SK-N-SH (cell line): ENCODE measurements around the gene CAV3. TPM values are rescaled to one million over a fixed set of nuclear protein-coding genes. Genes with fewer than 3 reads are reported as not detected.

Experiments
- CTCF ChIA-PET: fragments of 300-600, 350-600 bp; formaldehyde crosslinking; extraction: SDS; loops from one replicate; lab custom pipeline; 2021; lab: Yijun Ruan, JAX
- POLR2A ChIA-PET: fragments of 350-600 bp; sonication (Branson Sonifier 250); formaldehyde crosslinking; extraction: SDS; loops from one replicate; lab custom pipeline; 2020; ENCODE audit warnings: antibody characterized with exemption, inconsistent platforms; lab: Yijun Ruan, JAX
- DNase-seq: peaks from one replicate; pipeline ENCODE4 v3.0.0; 2012
- H2AFZ ChIP-seq: fragments of 200-600 bp; sonication (generic); 2 replicates; pipeline ENCODE4 v1.8.1; 2016; ENCODE audit warnings: antibody characterized with exemption, mild to moderate bottlenecking, low read depth
- H3F3A ChIP-seq: fragments of 200-600 bp; sonication (generic); replicated peaks from 2 replicates; pipeline ENCODE3; 2016; ENCODE audit warnings: antibody characterized with exemption, mild to moderate bottlenecking; ENCODE audit not compliant: insufficient read depth
- H3K27ac ChIP-seq, 2 experiments: fragments of 200-500 bp in 1 of 2; fragments of 200-600 bp in 1 of 2; sonication (Bioruptor generic) in 1 of 2; sonication (generic), shearing (Covaris generic) in 1 of 2; 2 replicates each; pipeline versions ENCODE4 v1.5.1 to v1.6.1; 2014 to 2016; ENCODE audit warnings: low read depth in 2 of 2, inconsistent platforms in 1 of 2, low read length in 1 of 2, mild to moderate bottlenecking in 1 of 2, mixed read lengths in 1 of 2
- H3K27me3 ChIP-seq: fragments of 200-600 bp; sonication (generic), shearing (Covaris generic); 2 replicates; pipeline ENCODE4 v1.6.1; 2016; ENCODE audit warnings: mixed run types; ENCODE audit not compliant: insufficient read depth
- H3K36me3 ChIP-seq, 2 experiments: fragments of 200-500 bp in 1 of 2; fragments of 200-600 bp in 1 of 2; sonication (Bioruptor generic) in 1 of 2; sonication (generic) in 1 of 2; replicated peaks in 1 of 2; 2 replicates each; pipeline versions ENCODE3 to v1.5.1; 2014 to 2016; ENCODE audit warnings: low read length in 1 of 2, mild to moderate bottlenecking in 1 of 2; ENCODE audit not compliant: insufficient read depth in 2 of 2, control insufficient read depth in 1 of 2
- H3K4me1 ChIP-seq, 2 experiments: fragments of 200-500 bp in 1 of 2; fragments of 200-600 bp in 1 of 2; sonication (Bioruptor generic) in 1 of 2; sonication (generic), shearing (Covaris generic) in 1 of 2; 2 replicates each; pipeline versions ENCODE4 v1.5.1 to v1.6.1; 2014 to 2016; ENCODE audit warnings: low read depth in 1 of 2, low read length in 1 of 2, mixed run types in 1 of 2; ENCODE audit not compliant: insufficient read depth in 2 of 2, control insufficient read depth in 1 of 2
- H3K4me2 ChIP-seq: fragments of 200-600 bp; sonication (generic), shearing (Covaris generic); 2 replicates; pipeline ENCODE4 v1.6.1; 2017; ENCODE audit warnings: mixed run types
- H3K4me3 ChIP-seq, 2 experiments: fragments of 200-500 bp in 1 of 2; fragments of 200-600 bp in 1 of 2; sonication (Bioruptor generic) in 1 of 2; sonication (generic), shearing (Covaris generic) in 1 of 2; 2 replicates each; pipeline versions ENCODE4 v1.5.1 to v1.8.1; 2014 to 2016; ENCODE audit warnings: low read depth in 2 of 2, inconsistent platforms in 1 of 2, low read length in 1 of 2, mild to moderate bottlenecking in 1 of 2, mixed read lengths in 1 of 2, moderate library complexity in 1 of 2
- H3K79me2 ChIP-seq: fragments of 200-600 bp; sonication (generic); 2 replicates; pipeline ENCODE4 v1.8.1; 2017; ENCODE audit warnings: mild to moderate bottlenecking; ENCODE audit not compliant: insufficient read depth
- H3K9ac ChIP-seq: fragments of 200-600 bp; sonication (generic); 2 replicates; pipeline ENCODE4 v1.6.1; 2017; ENCODE audit warnings: mixed run types
- H3K9me2 ChIP-seq: fragments of 200-600 bp; sonication (generic); 2 replicates; pipeline ENCODE4 v1.6.1; 2017; ENCODE audit warnings: mixed run types
- H3K9me3 ChIP-seq: fragments of 200-600 bp; sonication (generic); 2 replicates; pipeline ENCODE4 v1.6.1; 2017; ENCODE audit warnings: mixed run types, mild to moderate bottlenecking, moderate library complexity
- H4K20me1 ChIP-seq: fragments of 200-600 bp; sonication (generic); 2 replicates; pipeline ENCODE4 v1.6.1; 2017; ENCODE audit warnings: mild to moderate bottlenecking, mixed run types; ENCODE audit not compliant: insufficient read depth
- EP300 ChIP-seq, 2 experiments: IDR thresholded peaks; 2 replicates each; pipeline versions ENCODE4 v1.4.0 to v1.6.1; 2012; ENCODE audit warnings: borderline replicate concordance in 1 of 2, low read depth in 1 of 2, low read length in 1 of 2
- FOXJ3 ChIP-seq: sonication (generic); formaldehyde crosslinking; IDR thresholded peaks from 2 replicates; pipeline ENCODE4 v1.5.1; 2020; ENCODE audit warnings: mild to moderate bottlenecking, missing genetic modification reagents
- FOXM1 ChIP-seq: IDR thresholded peaks from 2 replicates; pipeline ENCODE4 v1.4.0; 2012; ENCODE audit warnings: low read depth, mild to moderate bottlenecking
- GATA2 ChIP-seq: sonication (generic); formaldehyde crosslinking; IDR thresholded peaks from 2 replicates; pipeline ENCODE4 v1.5.0; 2020; ENCODE audit warnings: mild to moderate bottlenecking, missing genetic modification reagents
- MAX ChIP-seq: IDR thresholded peaks from 2 replicates; pipeline ENCODE4 v1.4.0; 2012; ENCODE audit warnings: low read depth
- MEF2A ChIP-seq: IDR thresholded peaks from 2 replicates; pipeline ENCODE4 v1.4.0; 2012; ENCODE audit warnings: low read depth, borderline replicate concordance
- MXI1 ChIP-seq: IDR thresholded peaks from 2 replicates; pipeline ENCODE4 v1.6.1; 2012; ENCODE audit warnings: mild to moderate bottlenecking, low read depth, low read length, improper control_type of control experiment
- NFIC ChIP-seq: IDR thresholded peaks from 2 replicates; pipeline ENCODE4 v1.4.0; 2012; ENCODE audit warnings: borderline replicate concordance
- NRF1 ChIP-seq: IDR thresholded peaks from 2 replicates; pipeline ENCODE4 v1.6.1; 2012; ENCODE audit warnings: low read depth, mild to moderate bottlenecking, low read length
- POLR2AphosphoS5 ChIP-seq: IDR thresholded peaks from 2 replicates; pipeline ENCODE4 v1.6.1; 2012; ENCODE audit warnings: low read depth, low read length
- RAD21 ChIP-seq: IDR thresholded peaks from 2 replicates; pipeline ENCODE4 v1.6.1; 2012; ENCODE audit warnings: mild to moderate bottlenecking, low read length
- RCOR1 ChIP-seq: fragments of 150-350 bp; IDR thresholded peaks from 2 replicates; pipeline ENCODE4 v1.6.1; 2017; ENCODE audit warnings: antibody characterized with exemption, low read length
- RFX5 ChIP-seq: IDR thresholded peaks from 2 replicates; pipeline ENCODE4 v1.6.1; 2012; ENCODE audit warnings: mild to moderate bottlenecking, improper control_type of control experiment, low read length
- RXRA ChIP-seq: IDR thresholded peaks from 2 replicates; pipeline ENCODE4 v1.4.0; 2012; ENCODE audit warnings: low read depth, mild to moderate bottlenecking, borderline replicate concordance
- SIN3A ChIP-seq: IDR thresholded peaks from 2 replicates; pipeline ENCODE4 v1.6.1; 2012; ENCODE audit warnings: low read depth, mild to moderate bottlenecking, low read length, moderate library complexity, borderline replicate concordance
- TAF1 ChIP-seq: IDR thresholded peaks from 2 replicates; pipeline ENCODE4 v1.6.1; 2012; ENCODE audit warnings: low read depth, mild to moderate bottlenecking, low read length, moderate library complexity, borderline replicate concordance
- USF2 ChIP-seq: fragments of 150-350 bp; IDR thresholded peaks from 2 replicates; pipeline ENCODE4 v1.6.1; 2017; ENCODE audit warnings: antibody characterized with exemption, low read length, low read depth, borderline replicate concordance
- ZBTB33 ChIP-seq: IDR thresholded peaks from 2 replicates; pipeline ENCODE4 v1.4.0; 2012; ENCODE audit warnings: low read depth, borderline replicate concordance
- WGBS: methylation state at CpG from one replicate; pipeline ENCODE4 v1.1.6; 2017; ENCODE audit warnings: low lambda C conversion rate; 5-methylcytosine and 5-hydroxymethylcytosine counted together
- polyA plus RNA-seq, 3 experiments: library from polyadenylated mRNA; depleted of rRNA; stranded (reverse); fragments of >200 nt; gene quantifications; 2 replicates each; pipeline ENCODE4 v1.2.3, GENCODE V29; 2012
- TF ChIP-seq, protein P1 (sequence below): IDR thresholded peaks from 2 replicates; pipeline ENCODE4 v1.4.0; 2012; ENCODE audit warnings: low read depth, borderline replicate concordance
- TF ChIP-seq, protein P2 (sequence below): fragments of 200-600 bp; sonication (generic); IDR thresholded peaks from 2 replicates; pipeline ENCODE4 v1.6.1; 2017; ENCODE audit warnings: antibody characterized with exemption, mild to moderate bottlenecking, moderate library complexity

Gene CAV3
- polyA plus RNA-seq, 1 of the 3 experiments (the other 2 are of a cell fraction), result not detected

- no peak for TF ChIP-seq RFX5
- no peak for TF ChIP-seq TAF1
- no peak for TF ChIP-seq SIN3A
- TF ChIP-seq MAX, result no peak
- no peak for TF ChIP-seq NFIC
- TF ChIP-seq FOXM1, result no peak
- no peak for TF ChIP-seq NRF1
- TF ChIP-seq FOXJ3 (CRISPR knock-in tag), result no peak
- no peak for TF ChIP-seq USF2
- TF ChIP-seq, protein P1, sequence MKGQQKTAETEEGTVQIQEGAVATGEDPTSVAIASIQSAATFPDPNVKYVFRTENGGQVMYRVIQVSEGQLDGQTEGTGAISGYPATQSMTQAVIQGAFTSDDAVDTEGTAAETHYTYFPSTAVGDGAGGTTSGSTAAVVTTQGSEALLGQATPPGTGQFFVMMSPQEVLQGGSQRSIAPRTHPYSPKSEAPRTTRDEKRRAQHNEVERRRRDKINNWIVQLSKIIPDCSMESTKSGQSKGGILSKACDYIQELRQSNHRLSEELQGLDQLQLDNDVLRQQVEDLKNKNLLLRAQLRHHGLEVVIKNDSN, result no peak
- no peak for TF ChIP-seq MXI1
These were observed 4.2 kb downstream of the CAV3 start (continued) for GRCh38 chr3:8737823-8738222.

DNA sequence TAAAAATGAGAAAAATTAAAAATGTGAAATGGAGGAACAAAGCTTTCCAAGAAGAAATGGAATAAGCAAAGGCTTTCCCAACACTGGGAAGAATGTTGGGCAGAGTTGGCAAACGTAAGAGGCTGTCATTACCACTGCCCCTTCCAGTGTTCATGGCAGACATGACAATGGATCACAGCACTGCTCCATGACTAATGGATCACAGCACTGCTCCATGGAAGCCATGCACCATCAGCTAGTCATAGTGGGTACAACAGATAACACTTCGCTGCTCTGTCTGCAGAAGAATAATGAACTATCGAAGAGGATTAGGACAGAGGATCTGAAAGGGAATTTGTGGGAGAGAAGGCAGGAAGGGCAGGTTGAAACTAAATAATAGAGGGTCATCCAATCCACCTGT, 5.0 kb downstream of the CAV3 start:
- H3K9me2 ChIP-seq, result no peaks in the 10 kb centered on the region
- H3K27ac ChIP-seq, result no peak overlapping the region
- no peak overlapping the region for H3K9ac ChIP-seq
- H3K9me3 ChIP-seq, result no peaks in the 10 kb centered on the region
- H3K4me1 ChIP-seq, result peaks cover 10 to 25% of the 10 kb centered on the region in 2 experiments
- ChIA-PET CTCF (interaction anchor here (3.8 kb wide), 1 partner anchor 31 kb away, joined by 23 read pairs; the partner anchor contains the start of gene OXTR), POLR2A (no interaction called here)
- 74% methylated on average over 3 of the region's 3 CpGs for WGBS
- H3K27me3 ChIP-seq, result no peaks in the 10 kb centered on the region
- H3K4me3 ChIP-seq, result no peak overlapping the region
- H2AFZ ChIP-seq, result no peak overlapping the region
- no peaks in the 10 kb centered on the region for H3K79me2 ChIP-seq
- H4K20me1 ChIP-seq, result no peaks in the 10 kb centered on the region
- H3F3A ChIP-seq, result peaks cover 14% of the 10 kb centered on the region
- no peak overlapping the region for H3K4me2 ChIP-seq
- H3K36me3 ChIP-seq, result no peaks in the 10 kb centered on the region
- no peak for DNase-seq
- TF ChIP-seq NRF1, result no peak
- no peak for TF ChIP-seq SIN3A
- no peak for TF ChIP-seq RAD21
- TF ChIP-seq, protein P2, sequence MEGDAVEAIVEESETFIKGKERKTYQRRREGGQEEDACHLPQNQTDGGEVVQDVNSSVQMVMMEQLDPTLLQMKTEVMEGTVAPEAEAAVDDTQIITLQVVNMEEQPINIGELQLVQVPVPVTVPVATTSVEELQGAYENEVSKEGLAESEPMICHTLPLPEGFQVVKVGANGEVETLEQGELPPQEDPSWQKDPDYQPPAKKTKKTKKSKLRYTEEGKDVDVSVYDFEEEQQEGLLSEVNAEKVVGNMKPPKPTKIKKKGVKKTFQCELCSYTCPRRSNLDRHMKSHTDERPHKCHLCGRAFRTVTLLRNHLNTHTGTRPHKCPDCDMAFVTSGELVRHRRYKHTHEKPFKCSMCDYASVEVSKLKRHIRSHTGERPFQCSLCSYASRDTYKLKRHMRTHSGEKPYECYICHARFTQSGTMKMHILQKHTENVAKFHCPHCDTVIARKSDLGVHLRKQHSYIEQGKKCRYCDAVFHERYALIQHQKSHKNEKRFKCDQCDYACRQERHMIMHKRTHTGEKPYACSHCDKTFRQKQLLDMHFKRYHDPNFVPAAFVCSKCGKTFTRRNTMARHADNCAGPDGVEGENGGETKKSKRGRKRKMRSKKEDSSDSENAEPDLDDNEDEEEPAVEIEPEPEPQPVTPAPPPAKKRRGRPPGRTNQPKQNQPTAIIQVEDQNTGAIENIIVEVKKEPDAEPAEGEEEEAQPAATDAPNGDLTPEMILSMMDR, result no peak
- TF ChIP-seq RXRA, result no peak
- TF ChIP-seq, protein P1, result no peak
- TF ChIP-seq POLR2AphosphoS5, result no peak
- TF ChIP-seq EP300 (IDR thresholded peaks at IDR 0.05; ENCODE audit: borderline replicate concordance in 1 of 2, low read depth in 1 of 2, low read length in 1 of 2), result no peak
- no peak for TF ChIP-seq ZBTB33
- no peak for TF ChIP-seq RCOR1
- TF ChIP-seq GATA2, result no peak
- no peak for TF ChIP-seq USF2
- TF ChIP-seq MEF2A, result no peak
